Right lobe of liver (tissue), 6 donors: ENCODE results near the gene MRC2. TPM values are rescaled to one million over a fixed set of nuclear protein-coding genes. Genes with fewer than 3 reads are reported as not detected.

Experiments
- ATAC-seq, 4 donors: fragments of 200-7000 bp; cut with Tn5 transposase; one replicate each; pipeline ENCODE4 v1.9.1; 2020; ENCODE audit warnings: mild to moderate bottlenecking in 4 of 4, moderate library complexity in 4 of 4
- DNase-seq, 3 donors: peaks; one replicate each; pipeline ENCODE4 v3.0.0-alpha.2; 2020
- H3K27ac ChIP-seq, 3 donors: fragments of 200-600 bp; one replicate each; pipeline ENCODE4 v1.8.0; 2022
- H3K27me3 ChIP-seq, 2 donors: fragments of 200-600 bp; one replicate each; pipeline ENCODE4 v1.8.0; 2022
- H3K36me3 ChIP-seq, 4 donors: fragments of 200-600 bp; sonication (generic) in 1 of 4; one replicate each; pipeline versions ENCODE4 v1.5.1 to v1.8.0; 2017 to 2022; ENCODE audit warnings: control low read depth in 1 of 4
- H3K4me1 ChIP-seq, 4 donors: fragments of 200-600 bp; sonication (generic) in 1 of 4; one replicate each; pipeline versions ENCODE4 v1.5.1 to v1.8.0; 2017 to 2022; ENCODE audit warnings: control low read depth in 1 of 4
- H3K4me3 ChIP-seq, 3 donors: fragments of 200-600 bp; one replicate each; pipeline ENCODE4 v1.8.0; 2022
- H3K9me3 ChIP-seq, 4 donors: fragments of 200-600 bp; sonication (generic) in 1 of 4; one replicate each; pipeline versions ENCODE4 v1.5.1 to v1.8.0; 2017 to 2022; ENCODE audit warnings: control low read depth in 1 of 4
- POLR2A ChIP-seq: fragments of 450-650 bp; IDR thresholded peaks from one replicate; pipeline ENCODE4 v1.6.1; 2017; ENCODE audit warnings: antibody characterized with exemption, mild to moderate bottlenecking
- WGBS: methylation state at CpG from one replicate; pipeline ENCODE4 v1.1.6; 2018; ENCODE audit warnings: low coverage, low lambda C conversion rate; ENCODE audit not compliant: insufficient coverage; ENCODE audit errors: missing lambda C conversion rate; 5-methylcytosine and 5-hydroxymethylcytosine counted together
- intact Hi-C, 2 donors: fragments of 100-400 bp; cut with DNase I; formaldehyde crosslinking; loops; one replicate each; pipeline versions ENCODE4 v1.11.2 to v1.14.1; 2022
- total RNA-seq, 6 experiments: library from RNA; depleted of rRNA in 2 of 6; stranded (reverse); fragments of >200 nt in 2 of 6; fragmentation: NEBNext Ultra II Directional in 3 of 6; extraction: Animal tissue kit (Norgen Biotek cat#: 25700) in 3 of 6; gene quantifications; one replicate each; pipeline versions ENCODE4 v1.1.0 to v1.2.4, GENCODE V29; 2016 to 2023
- TF ChIP-seq, protein P1 (sequence below), 4 donors: fragments of 200-600 bp in 3 of 4; fragments of 450-650 bp in 1 of 4; IDR thresholded peaks; one replicate each; pipeline versions ENCODE4 v1.5.1 to v1.8.0; 2016 to 2022; ENCODE audit warnings: antibody characterized with exemption in 4 of 4, mild to moderate bottlenecking in 2 of 4
- donor health status: DM: no; HTN: yes; CAD: no.
- donor health status: DM: no; HTN: no; CAD: no.
- donor health status: DM: no; HTN: no; CAD: no.
- donor health status: DM: no; HTN: yes; CAD: no.
- donor health status: DM: no; HTN: yes; CAD: no.

MRC2 gene
- total RNA-seq, 6 experiments from 2014 or later, result 1.7 to 7.4 (median 3.8) TPM

DNA sequence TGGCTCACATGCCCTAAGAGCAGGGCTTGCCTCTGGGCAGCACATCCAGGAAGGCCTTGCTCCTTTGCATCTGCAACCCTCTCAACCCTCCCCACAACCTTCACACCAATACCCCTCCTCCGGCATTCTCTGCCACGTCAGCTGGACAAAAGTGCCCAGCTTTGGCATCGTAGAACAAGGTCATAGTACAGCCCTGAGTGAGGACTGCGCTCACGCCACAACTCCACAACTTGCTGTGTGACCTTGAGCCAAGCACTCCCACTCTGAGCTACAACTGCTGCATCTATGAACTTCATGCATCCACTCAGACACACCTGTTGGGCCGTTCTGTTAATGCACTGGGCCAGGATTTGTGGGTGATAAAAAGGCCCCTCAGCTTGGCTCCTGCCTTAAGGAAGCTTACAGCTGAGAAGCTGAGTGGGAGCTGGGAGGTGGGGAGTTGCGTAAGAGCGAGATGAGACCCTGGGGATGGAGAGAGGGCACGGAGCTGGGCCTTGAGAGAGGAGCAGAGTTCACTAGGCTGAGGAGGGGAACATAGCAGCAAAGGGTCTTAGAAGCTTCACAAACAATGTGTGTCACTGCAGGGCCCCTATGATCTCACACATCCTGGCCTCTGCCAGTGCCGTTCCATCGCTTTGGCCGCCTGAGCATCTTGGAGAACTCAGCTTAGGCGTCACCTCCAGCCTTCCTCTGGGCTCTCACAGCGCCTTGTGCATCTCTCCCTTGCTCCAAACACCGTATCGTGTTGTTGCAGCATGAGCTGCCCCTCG lies 8.6 kb upstream of the MRC2 start:
- Histone ChIP-seq H3K36me3 (peaks cover 0 to 9% (median 0%) of the 10 kb centered on the region in 4 donors), H3K27me3 (no peaks in the 10 kb centered on the region), H3K4me3 (no peak overlapping the region), H3K9me3 (no peaks in the 10 kb centered on the region), H3K4me1 (no peaks in the 10 kb centered on the region), H3K27ac (no peak overlapping the region)
- TF ChIP-seq POLR2A, result no peak
- TF ChIP-seq, protein P1, sequence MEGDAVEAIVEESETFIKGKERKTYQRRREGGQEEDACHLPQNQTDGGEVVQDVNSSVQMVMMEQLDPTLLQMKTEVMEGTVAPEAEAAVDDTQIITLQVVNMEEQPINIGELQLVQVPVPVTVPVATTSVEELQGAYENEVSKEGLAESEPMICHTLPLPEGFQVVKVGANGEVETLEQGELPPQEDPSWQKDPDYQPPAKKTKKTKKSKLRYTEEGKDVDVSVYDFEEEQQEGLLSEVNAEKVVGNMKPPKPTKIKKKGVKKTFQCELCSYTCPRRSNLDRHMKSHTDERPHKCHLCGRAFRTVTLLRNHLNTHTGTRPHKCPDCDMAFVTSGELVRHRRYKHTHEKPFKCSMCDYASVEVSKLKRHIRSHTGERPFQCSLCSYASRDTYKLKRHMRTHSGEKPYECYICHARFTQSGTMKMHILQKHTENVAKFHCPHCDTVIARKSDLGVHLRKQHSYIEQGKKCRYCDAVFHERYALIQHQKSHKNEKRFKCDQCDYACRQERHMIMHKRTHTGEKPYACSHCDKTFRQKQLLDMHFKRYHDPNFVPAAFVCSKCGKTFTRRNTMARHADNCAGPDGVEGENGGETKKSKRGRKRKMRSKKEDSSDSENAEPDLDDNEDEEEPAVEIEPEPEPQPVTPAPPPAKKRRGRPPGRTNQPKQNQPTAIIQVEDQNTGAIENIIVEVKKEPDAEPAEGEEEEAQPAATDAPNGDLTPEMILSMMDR (IDR thresholded peaks at IDR 0.05), result no peak
- ATAC-seq (peak in 1 of 4 donors; percentile 57), DNase-seq (peak in 1 of 3 donors; percentile 40)
- 55% methylated on average over 9 of the region's 17 CpGs for WGBS
- intact Hi-C loops, result no loop called here

DNA sequence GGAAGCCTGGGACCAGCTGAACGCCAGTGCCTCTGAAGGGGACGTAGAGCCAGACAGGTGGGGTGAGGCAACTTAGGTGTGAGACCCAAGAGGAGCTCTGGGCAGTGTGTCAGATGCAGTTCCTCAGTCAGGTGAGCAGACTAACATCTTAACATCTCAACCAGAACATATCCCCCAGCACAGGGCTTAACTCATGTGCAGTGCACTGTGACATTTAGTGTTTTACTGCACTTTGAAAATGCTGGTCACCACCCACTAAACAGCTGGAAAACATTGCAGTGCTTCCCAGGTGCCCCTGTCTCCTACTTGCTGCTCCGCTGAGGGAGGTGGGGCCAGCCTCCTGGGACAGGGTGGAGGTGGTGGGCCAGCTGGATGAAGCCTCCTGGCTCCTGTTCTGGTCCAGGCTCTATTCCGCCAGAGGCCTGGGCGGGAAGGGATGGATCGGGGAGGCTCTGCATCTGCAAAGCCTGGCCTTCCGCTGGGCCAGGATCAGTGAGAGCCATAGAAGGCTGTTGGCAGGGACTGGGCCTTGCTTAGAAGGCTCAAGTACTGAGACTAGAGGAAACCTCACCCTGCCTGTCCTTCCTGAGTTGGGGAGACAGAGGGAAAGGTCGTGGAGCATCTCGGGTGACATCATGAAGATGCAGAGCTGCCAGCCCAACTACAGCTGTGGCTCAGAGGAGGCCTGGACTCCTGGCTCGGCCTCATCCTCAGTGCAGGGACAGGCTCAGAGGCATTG lies 7.9 kb upstream of the MRC2 start:
- Histone ChIP-seq H3K9me3 (no peaks in the 10 kb centered on the region), H3K27ac (no peak overlapping the region), H3K4me1 (no peaks in the 10 kb centered on the region), H3K36me3 (peaks cover 0 to 2% (median 0%) of the 10 kb centered on the region in 4 donors), H3K27me3 (no peaks in the 10 kb centered on the region), H3K4me3 (no peak overlapping the region)
- ATAC-seq, result peak in 1 of 4 donors; percentile 4
- peak in 1 of 3 donors; percentile 35 for DNase-seq
- intact Hi-C loops, result no loop called here
- no peak for TF ChIP-seq POLR2A
- TF ChIP-seq, protein P1 (IDR thresholded peaks at IDR 0.05), result no peak
- WGBS, result no CpG with 5 or more reads among the region's 10 CpGs

DNA sequence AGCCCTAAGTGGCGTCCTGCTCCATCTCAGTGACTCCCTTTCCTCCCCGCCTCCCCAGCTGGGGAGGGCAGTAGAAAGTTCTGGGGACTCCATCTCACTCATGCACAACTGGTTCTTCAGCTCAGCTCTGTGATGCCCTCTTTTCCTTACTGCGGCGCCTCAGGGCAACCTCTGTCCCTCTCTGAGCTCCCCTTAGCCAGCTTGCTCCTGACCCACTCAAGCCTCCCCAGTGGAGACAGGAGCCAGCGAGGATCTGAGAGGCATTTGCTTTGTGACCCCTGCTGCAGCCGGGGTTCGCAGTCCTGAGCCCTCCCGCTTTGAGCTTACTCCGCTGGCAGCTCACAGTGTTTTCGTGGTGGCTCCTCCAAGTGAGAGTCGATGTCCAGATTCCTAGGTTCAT lies 6.2 kb upstream of the MRC2 start:
- no peak for ATAC-seq
- Histone ChIP-seq H3K4me3 (no peak overlapping the region), H3K27ac (no peak overlapping the region), H3K9me3 (no peaks in the 10 kb centered on the region), H3K4me1 (no peaks in the 10 kb centered on the region), H3K27me3 (no peaks in the 10 kb centered on the region), H3K36me3 (no peaks in the 10 kb centered on the region)
- DNase-seq, result peak in 1 of 3 donors; percentile 33
- intact Hi-C loops, result no loop called here
- no peak for TF ChIP-seq POLR2A
- TF ChIP-seq, protein P1 (IDR thresholded peaks at IDR 0.05), result no peak
- 49% methylated on average over 2 of the region's 11 CpGs for WGBS

DNA sequence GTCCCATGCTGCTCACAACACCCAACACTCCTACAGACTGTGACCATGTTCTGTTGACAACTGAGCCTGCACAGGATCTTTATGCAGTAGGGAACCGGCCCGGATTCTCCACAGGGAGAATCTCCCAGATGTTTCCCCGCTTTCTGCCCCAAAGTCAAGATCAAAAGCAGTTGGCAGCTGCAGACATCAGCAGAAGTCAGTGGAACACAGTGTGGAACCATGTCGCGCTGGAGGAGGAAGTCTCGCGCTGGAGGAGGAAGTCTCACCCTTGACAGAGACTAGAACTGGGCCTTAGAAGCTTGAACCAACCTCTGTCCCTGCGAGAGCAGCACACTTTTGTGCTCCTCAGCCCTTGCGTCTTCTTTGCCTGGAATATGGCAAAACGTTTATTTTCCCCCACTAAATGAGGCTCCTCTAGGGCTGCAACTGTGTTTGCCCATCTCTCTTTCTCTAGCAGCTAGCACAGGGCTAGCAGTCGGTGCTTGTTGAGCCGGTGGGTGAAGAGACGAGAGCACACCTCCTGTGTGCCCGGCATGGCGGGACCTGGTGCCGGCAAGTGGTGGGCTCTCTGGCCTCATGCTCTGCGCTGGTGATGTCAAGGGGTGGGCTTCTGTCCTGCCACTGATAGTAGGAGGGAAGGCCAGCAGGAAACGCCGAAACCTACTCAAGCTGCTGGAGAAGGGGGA lies 2.1 kb upstream of the MRC2 start:
- no peaks in the 10 kb centered on the region for H3K27me3 ChIP-seq
- ATAC-seq, result peak; percentile 25 to 55 (median 31)
- H3K27ac ChIP-seq, result no peak overlapping the region
- no peak overlapping the region for H3K4me3 ChIP-seq
- no peaks in the 10 kb centered on the region for H3K9me3 ChIP-seq
- intact Hi-C loops, result no loop called here
- H3K4me1 ChIP-seq, result peaks cover 0 to 10% (median 0%) of the 10 kb centered on the region in 4 donors
- no peak for DNase-seq
- 61% methylated on average over 10 of the region's 19 CpGs for WGBS
- no peaks in the 10 kb centered on the region for H3K36me3 ChIP-seq
- TF ChIP-seq, protein P1 (IDR thresholded peaks at IDR 0.05), result no peak
- TF ChIP-seq POLR2A, result no peak
